K562 (cell line): ENCODE measurements around the gene DUSP3. TPM values are rescaled to one million over a fixed set of nuclear protein-coding genes. Genes with fewer than 3 reads are reported as not detected.

Experiments
- ATAC-seq: fragments of 200-7000 bp; cut with Tn5 transposase; 3 replicates; pipeline ENCODE4 v1.9.1; 2020; ENCODE audit warnings: moderate library complexity
- BruUV-seq: library from RNA; stranded (reverse); fragments of 400-500 nt; replicated peaks from 2 replicates; lab custom pipeline; 2021; lab: Mats Ljungman, UMichigan
- CTCF ChIA-PET: fragments of 300-600 bp; formaldehyde crosslinking; extraction: SDS; loops from one replicate; lab custom pipeline; 2021; ENCODE audit warnings: low intra/inter-chr PET ratio; lab: Yijun Ruan, JAX
- POLR2A ChIA-PET: fragments of 300-600, 350-650 bp; sonication (Branson Sonifier 250); formaldehyde crosslinking; extraction: SDS; loops from one replicate; lab custom pipeline; 2021; ENCODE audit warnings: antibody characterized with exemption, inconsistent platforms; lab: Yijun Ruan, JAX
- DNase-seq, 4 experiments: peaks; one replicate each; pipeline versions ENCODE4 v3.0.0 to v3.0.0-alpha.2; 2011 to 2018; ENCODE audit warnings: low spot score in 3 of 4, mixed read lengths in 3 of 4; ENCODE audit errors: extremely low read depth in 1 of 4
- FAIRE-seq: peaks from 2 replicates; lab custom pipeline; 2011; peaks lifted over from hg19 to GRCh38; lab: Jason Lieb, UNC
- H2AFZ ChIP-seq: 2 replicates; pipeline ENCODE4 v1.6.0; 2011; ENCODE audit warnings: low read depth, low read length, control low read depth, inconsistent platforms
- H3K27ac ChIP-seq: fragments of 200-600 bp; 3 replicates; pipeline ENCODE4 v1.8.0; 2011; ENCODE audit warnings: low read depth, mild to moderate bottlenecking, control low read depth, inconsistent platforms, low read length, moderate library complexity, mixed read lengths; ENCODE audit errors: extremely low read depth
- H3K27me3 ChIP-seq, 2 experiments: fragments of 300-600 bp in 1 of 2; 2 replicates in 1 of 2; 3 replicates in 1 of 2; pipeline versions ENCODE4 v1.6.0 to v1.8.0; 2011; ENCODE audit warnings: inconsistent platforms in 2 of 2, low read length in 2 of 2, mild to moderate bottlenecking in 1 of 2, mixed read lengths in 1 of 2, moderate library complexity in 1 of 2; ENCODE audit not compliant: control insufficient read depth in 2 of 2, insufficient read depth in 2 of 2
- H3K36me3 ChIP-seq: fragments of 300-600 bp; 3 replicates; pipeline ENCODE4 v1.8.0; 2011; ENCODE audit warnings: mild to moderate bottlenecking, low read length, inconsistent platforms; ENCODE audit not compliant: control insufficient read depth, insufficient read depth
- H3K4me1 ChIP-seq, 2 experiments: fragments of 200-600 bp in 1 of 2; replicated peaks in 1 of 2; 2 replicates in 1 of 2; 3 replicates in 1 of 2; pipeline versions ENCODE4 v1.5.1 to v1.8.0; 2011; ENCODE audit warnings: inconsistent platforms in 2 of 2, low read length in 2 of 2, mild to moderate bottlenecking in 1 of 2, mixed read lengths in 1 of 2, moderate library complexity in 1 of 2; ENCODE audit not compliant: control insufficient read depth in 2 of 2, insufficient read depth in 2 of 2
- H3K4me2 ChIP-seq: 2 replicates; pipeline ENCODE4 v1.6.1; 2011; ENCODE audit warnings: low read length, control low read depth, inconsistent platforms, mixed read lengths; ENCODE audit not compliant: insufficient read depth
- H3K4me3 ChIP-seq: fragments of 200-600 bp; sonication (generic), shearing (Covaris generic); 2 replicates; pipeline ENCODE4 v1.5.1; 2016; ENCODE audit warnings: control low read depth, inconsistent platforms
- H3K79me2 ChIP-seq: fragments of 200-600 bp; 3 replicates; pipeline ENCODE4 v1.8.0; 2011; ENCODE audit warnings: low read length, inconsistent platforms; ENCODE audit not compliant: control insufficient read depth, insufficient read depth
- H3K9ac ChIP-seq, 2 experiments: 2 replicates each; pipeline versions ENCODE4 v1.6.0 to v1.6.1; 2011; ENCODE audit warnings: low read depth in 2 of 2, low read length in 2 of 2, control low read depth in 1 of 2, inconsistent platforms in 1 of 2, mild to moderate bottlenecking in 1 of 2, mixed read lengths in 1 of 2; ENCODE audit not compliant: insufficient read depth in 1 of 2
- H3K9me1 ChIP-seq: one replicate; pipeline ENCODE4 v1.6.0; 2011; ENCODE audit warnings: inconsistent platforms, mild to moderate bottlenecking, low read length, moderate library complexity; ENCODE audit not compliant: control insufficient read depth, insufficient read depth
- H3K9me3 ChIP-seq: replicated peaks from 2 replicates; pipeline ENCODE4 v1.5.1; 2011; ENCODE audit warnings: low read depth, low read length, inconsistent platforms; ENCODE audit not compliant: control insufficient read depth, insufficient read depth
- H4K20me1 ChIP-seq: replicated peaks from 2 replicates; pipeline ENCODE4 v1.6.1; 2011; ENCODE audit warnings: low read length, inconsistent platforms, mixed read lengths; ENCODE audit not compliant: control insufficient read depth, insufficient read depth
- CBFA2T3 ChIP-seq: fragments of 450-650 bp; IDR thresholded peaks from 2 replicates; pipeline ENCODE4 v1.6.1; 2017
- CTCF ChIP-seq, 3 experiments: IDR thresholded peaks in 2 of 3; conservative IDR thresholded peaks in 1 of 3; 2 replicates each; pipeline ENCODE4 v1.5.1; 2011 to 2012; ENCODE audit warnings: low read length in 3 of 3, mild to moderate bottlenecking in 3 of 3, control low read depth in 2 of 3, improper control_type of control experiment in 1 of 3, inconsistent platforms in 1 of 3, low read depth in 1 of 3, mixed read lengths in 1 of 3, moderate library complexity in 1 of 3; ENCODE audit not compliant: insufficient read depth in 2 of 3
- DEAF1 ChIP-seq: fragments of 450-650 bp; formaldehyde crosslinking; IDR thresholded peaks from 2 replicates; pipeline ENCODE4 v1.4.0; 2020; ENCODE audit warnings: mild to moderate bottlenecking, moderate library complexity
- KLF16 ChIP-seq: IDR thresholded peaks from 2 replicates; pipeline ENCODE4 v1.6.1; 2016; ENCODE audit warnings: antibody characterized with exemption
- PKNOX1 ChIP-seq: fragments of 450-650 bp; IDR thresholded peaks from 2 replicates; pipeline ENCODE4 v1.6.1; 2016
- RAD21 ChIP-seq, 2 experiments: fragments of 250-450 bp in 1 of 2; fragments of 450-650 bp in 1 of 2; sonication (Bioruptor Pico) in 1 of 2; formaldehyde crosslinking in 1 of 2; IDR thresholded peaks in 1 of 2; conservative IDR thresholded peaks in 1 of 2; 2 replicates each; pipeline versions ENCODE4 v1.4.0 to v1.8.0; 2020 to 2022; ENCODE audit warnings: mild to moderate bottlenecking in 2 of 2, moderate library complexity in 1 of 2
- RCOR1 ChIP-seq, 2 experiments: IDR thresholded peaks; 2 replicates each; pipeline ENCODE4 v1.6.1; 2012; ENCODE audit warnings: low read depth in 2 of 2, low read length in 2 of 2, borderline replicate concordance in 1 of 2, improper control_type of control experiment in 1 of 2
- SMC3 ChIP-seq: conservative IDR thresholded peaks from 2 replicates; pipeline ENCODE4 v1.6.1; 2011; ENCODE audit warnings: low read depth, low read length, improper control_type of control experiment; ENCODE audit not compliant: insufficient read depth
- TEAD1 ChIP-seq, 2 experiments: fragments of 450-650 bp in 1 of 2; sonication (generic) in 1 of 2; formaldehyde crosslinking; IDR thresholded peaks; 2 replicates each; pipeline versions ENCODE4 v1.4.0 to v1.8.0; 2020 to 2022; ENCODE audit warnings: mild to moderate bottlenecking in 2 of 2, missing genetic modification reagents in 1 of 2
- TSC22D4 ChIP-seq: fragments of 450-650 bp; IDR thresholded peaks from 2 replicates; pipeline ENCODE4 v1.6.1; 2016; ENCODE audit warnings: missing genetic modification characterization, missing biosample characterization, control low read depth
- XRCC5 ChIP-seq: fragments of 200-400 bp; formaldehyde crosslinking; IDR thresholded peaks from 2 replicates; pipeline ENCODE4 v1.6.1; 2017; ENCODE audit warnings: low read depth, mild to moderate bottlenecking, low read length
- ZNF449 ChIP-seq: fragments of 250-450 bp; sonication (Bioruptor Pico); IDR thresholded peaks from 2 replicates; pipeline ENCODE4 v1.8.0; 2022; ENCODE audit warnings: moderate library complexity, mild to moderate bottlenecking, inconsistent platforms
- WGBS: fragments of 100-300 bp; shearing (Covaris generic); methylation state at CpG from one replicate; pipeline ENCODE4 v1.1.6; 2016; ENCODE audit warnings: low coverage, mixed read lengths; ENCODE audit not compliant: insufficient coverage; ENCODE audit errors: missing lambda C conversion rate; 5-methylcytosine and 5-hydroxymethylcytosine counted together
- in situ Hi-C: fragments of 300-500 bp; cut with MboI; formaldehyde crosslinking; loops from 4 replicates; pipeline ENCODE4 v1.15.0; 2018; ENCODE audit warnings: inconsistent platforms, mixed read lengths
- intact Hi-C: fragments of 100-400 bp; cut with micrococcal nuclease; formaldehyde crosslinking; loops from 2 replicates; pipeline ENCODE4 v1.14.2; 2022
- polyA plus RNA-seq, 8 experiments: library from polyadenylated mRNA; depleted of rRNA in 4 of 8; stranded (reverse) in 5 of 8; unstranded in 3 of 8; fragments of >200 nt; fragmentation: Nextera tagmentation in 2 of 8; fragmentation: Illumina TruSeq in 1 of 8; extraction: Ambion mirVana in 2 of 8; extraction: Trizol in 1 of 8; gene quantifications; 2 replicates each; pipeline versions ENCODE4 v1.2.1 to v1.2.3, GENCODE V29; 2011 to 2014; ENCODE audit warnings: inconsistent platforms in 1 of 8, missing spikeins in 1 of 8
- total RNA-seq, 7 experiments: library from RNA; depleted of rRNA in 6 of 7; stranded (reverse); fragments of >200 nt in 6 of 7; fragmentation: Illumina TruSeq in 2 of 7; extraction: Trizol in 2 of 7; gene quantifications; 2 replicates each; pipeline versions ENCODE4 v1.2.1 to v1.2.3, GENCODE V29; 2011 to 2021; ENCODE audit warnings: low replicate concordance in 1 of 7

The DUSP3 gene
- total and polyA plus RNA-seq, 9 of the 15 experiments (the other 6 are each of a cell fraction or from before 2014, with no cell fraction given) = 4.1 to 19.8 (median 12.3) TPM

- no peak overlapping the region for H3K4me2 ChIP-seq
- FAIRE-seq (peak; percentile 94), ATAC-seq (peak; percentile 76), DNase-seq (peak; percentile 63 to 74 (median 67))
- H3K9me1 ChIP-seq = no peaks in the 10 kb centered on the region
- no peaks in the 10 kb centered on the region for H3K79me2 ChIP-seq
- ChIA-PET POLR2A (interaction anchor here (0.6 to 1.2 kb wide), 4 partner anchors 72 to 354 kb away, joined by 3 to 4 read pairs (median 3); no protein-coding TSS in a partner anchor), CTCF (interaction anchor here (0.7 to 11.2 kb wide), 6 partner anchors 73 to 222 kb away, joined by 3 to 310 read pairs (median 4); no protein-coding TSS in a partner anchor)
- H3K36me3 ChIP-seq = peaks cover 9% of the 10 kb centered on the region; the same call in 1 of the 3 replicates
- H3K27ac ChIP-seq = no peak overlapping the region
- intact Hi-C loops = no loop called here
- H2AFZ ChIP-seq = no peak overlapping the region
- H3K9me3 ChIP-seq = no peaks in the 10 kb centered on the region
- peaks cover 5% of the 10 kb centered on the region; the same call in 1 of the 2 replicates for H4K20me1 ChIP-seq
- in situ Hi-C loops = no loop called here
- H3K4me3 ChIP-seq = no peak overlapping the region
- BruUV-seq = no TSS peak
- H3K27me3 ChIP-seq = peaks cover 3 to 10% of the 10 kb centered on the region in 2 experiments; a peak in 3 of 5 replicates
- peaks cover 0 to 3% of the 10 kb centered on the region in 2 experiments; a peak in 3 of 5 replicates for H3K4me1 ChIP-seq
- WGBS = 23% methylated on average over 7 of the region's 7 CpGs
- H3K9ac ChIP-seq = no peak overlapping the region
- TF ChIP-seq TEAD1 (CRISPR knock-in tag; IDR thresholded peaks at IDR 0.05) (0 out of 4 replicates have a peak, but pooled peaks of 1 of the 2 experiments have one; percentile 38), SMC3 (0 out of 2 replicates have a peak, but pooled peaks have one; percentile 21), KLF16 (peak; percentile 67), CTCF (IDR thresholded peaks at IDR 0.05 in 2 of 3, conservative IDR thresholded peaks at IDR 0.05 in 1 of 3; ENCODE audit: insufficient read depth in 2 of 3, low read depth in 1 of 3, low read length in 3 of 3) (peak; percentile 75 to 87 (median 80)), ZNF449 (CRISPR knock-in tag) (no peak), PKNOX1 (peak; percentile 32; the same call in 1 of the 2 replicates), XRCC5 (no peak), RCOR1 (IDR thresholded peaks at IDR 0.05; ENCODE audit: borderline replicate concordance in 1 of 2, low read depth in 2 of 2, low read length in 2 of 2) (peak in 1 of 2 experiments; percentile 52; a peak in 1 of 4 replicates), RAD21 (CRISPR knock-in tag; conservative IDR thresholded peaks at IDR 0.05 in 1 of 2, IDR thresholded peaks at IDR 0.05 in 1 of 2) (peak in 1 of 2 experiments; percentile 38; a peak in 2 of 4 replicates), CBFA2T3 (no peak), TSC22D4 (tag) (no peak), DEAF1 (0 out of 2 replicates have a peak, but pooled peaks have one; percentile 8)
These were observed 12.2 kb downstream of the DUSP3 start for GRCh38 chr17:43766413-43767052.
